LNCaP clone FGC (cell line): ENCODE measurements around the gene WDR26.

Experiments
- DNase-seq: peaks from one replicate; pipeline ENCODE4 v3.0.0-alpha.2; 2011; ENCODE audit warnings: low read depth
- H3K4me3 ChIP-seq: 2 replicates; pipeline ENCODE4 v1.5.1; 2011; ENCODE audit warnings: mild to moderate bottlenecking, low read depth, low read length, control low read depth
- TF ChIP-seq, protein P1 (sequence below): IDR thresholded peaks from 2 replicates; pipeline ENCODE4 v1.5.1; 2012; ENCODE audit warnings: mild to moderate bottlenecking; ENCODE audit not compliant: control insufficient read depth, insufficient read depth; ENCODE audit errors: extremely low read depth

Gene WDR26

GRCh38 chr1:224408294-224408590 lies 26.4 kb downstream of the WDR26 start:
- no peak for DNase-seq
- TF ChIP-seq, protein P1, sequence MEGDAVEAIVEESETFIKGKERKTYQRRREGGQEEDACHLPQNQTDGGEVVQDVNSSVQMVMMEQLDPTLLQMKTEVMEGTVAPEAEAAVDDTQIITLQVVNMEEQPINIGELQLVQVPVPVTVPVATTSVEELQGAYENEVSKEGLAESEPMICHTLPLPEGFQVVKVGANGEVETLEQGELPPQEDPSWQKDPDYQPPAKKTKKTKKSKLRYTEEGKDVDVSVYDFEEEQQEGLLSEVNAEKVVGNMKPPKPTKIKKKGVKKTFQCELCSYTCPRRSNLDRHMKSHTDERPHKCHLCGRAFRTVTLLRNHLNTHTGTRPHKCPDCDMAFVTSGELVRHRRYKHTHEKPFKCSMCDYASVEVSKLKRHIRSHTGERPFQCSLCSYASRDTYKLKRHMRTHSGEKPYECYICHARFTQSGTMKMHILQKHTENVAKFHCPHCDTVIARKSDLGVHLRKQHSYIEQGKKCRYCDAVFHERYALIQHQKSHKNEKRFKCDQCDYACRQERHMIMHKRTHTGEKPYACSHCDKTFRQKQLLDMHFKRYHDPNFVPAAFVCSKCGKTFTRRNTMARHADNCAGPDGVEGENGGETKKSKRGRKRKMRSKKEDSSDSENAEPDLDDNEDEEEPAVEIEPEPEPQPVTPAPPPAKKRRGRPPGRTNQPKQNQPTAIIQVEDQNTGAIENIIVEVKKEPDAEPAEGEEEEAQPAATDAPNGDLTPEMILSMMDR, result no peak
- no peak overlapping the region for H3K4me3 ChIP-seq

DNA sequence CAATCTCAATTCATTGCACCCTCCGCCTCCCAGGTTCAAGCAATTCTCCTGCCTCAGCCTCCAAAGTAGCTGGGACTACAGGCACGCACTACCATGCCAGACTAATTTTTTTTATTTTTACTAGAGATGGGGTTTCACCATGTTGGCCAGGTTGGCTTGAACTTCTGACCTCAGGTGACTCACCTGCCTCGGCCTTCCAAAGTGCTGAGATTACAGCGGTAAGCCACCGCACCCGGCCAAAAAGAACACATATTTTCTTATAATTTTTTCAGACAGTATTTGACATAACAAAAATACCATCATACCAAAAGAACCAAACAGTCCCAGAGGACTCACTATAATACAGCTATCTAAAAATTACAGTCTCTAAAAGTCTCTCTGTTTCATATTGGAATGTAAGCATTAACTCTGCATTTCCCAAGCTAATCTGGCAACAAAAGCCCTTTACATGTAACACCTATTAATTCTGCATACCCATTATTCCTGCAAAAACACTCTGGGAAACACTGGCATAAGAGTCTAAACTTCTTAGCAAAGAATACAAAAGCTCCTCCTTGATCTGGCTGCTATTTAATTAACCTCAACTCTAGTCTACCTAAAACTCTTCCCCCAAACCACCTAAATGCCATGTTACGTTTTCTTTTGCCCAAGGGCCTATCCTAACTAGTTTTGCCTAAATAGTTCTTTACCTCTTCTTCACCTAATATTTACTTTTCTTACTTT lies 26.9 kb downstream of the WDR26 start:
- no peak for DNase-seq
- H3K4me3 ChIP-seq, result no peak overlapping the region
- TF ChIP-seq, protein P1, result no peak

DNA sequence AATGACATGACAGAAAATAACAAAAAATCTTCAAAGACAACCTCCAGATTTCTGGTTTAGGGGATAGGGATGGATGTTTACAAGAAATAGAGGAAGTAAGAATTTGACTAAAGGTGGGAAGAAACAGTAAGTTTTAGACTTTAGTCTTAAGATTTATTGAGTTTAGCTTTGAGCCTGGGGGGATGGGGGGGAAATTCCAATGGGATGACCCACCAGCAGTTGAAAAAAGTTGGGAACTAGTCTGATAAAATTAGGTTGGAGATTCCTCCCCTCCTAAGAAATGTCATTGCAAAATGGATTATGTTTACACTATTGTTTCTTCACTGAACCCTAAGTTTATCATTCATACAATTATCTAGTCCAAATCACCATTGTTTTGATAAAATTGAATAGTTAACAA lies 28.4 kb downstream of the WDR26 start:
- TF ChIP-seq, protein P1, result no peak
- DNase-seq, result no peak
- no peak overlapping the region for H3K4me3 ChIP-seq

- TF ChIP-seq, protein P1, result no peak
- DNase-seq, result no peak
- H3K4me3 ChIP-seq, result no peak overlapping the region
These were observed 29.0 kb downstream of the WDR26 start for GRCh38 chr1:224405604-224405970.

- no peak overlapping the region for H3K4me3 ChIP-seq
- TF ChIP-seq, protein P1, result no peak
- no peak for DNase-seq
These were observed 29.5 kb downstream of the WDR26 start for GRCh38 chr1:224404916-224405603.

- TF ChIP-seq, protein P1, result no peak
- no peak for DNase-seq
- no peak overlapping the region for H3K4me3 ChIP-seq
These were observed 32.0 kb downstream of the WDR26 start for GRCh38 chr1:224402472-224403036.
